SK-N-SH (cell line): ENCODE results near the gene SOX9. TPM values are rescaled to one million over a fixed set of nuclear protein-coding genes. Genes with fewer than 3 reads are reported as not detected.

Experiments
- CTCF ChIA-PET: fragments of 300-600, 350-600 bp; formaldehyde crosslinking; extraction: SDS; loops from one replicate; lab custom pipeline; 2021; lab: Yijun Ruan, JAX
- POLR2A ChIA-PET: fragments of 350-600 bp; sonication (Branson Sonifier 250); formaldehyde crosslinking; extraction: SDS; loops from one replicate; lab custom pipeline; 2020; ENCODE audit warnings: antibody characterized with exemption, inconsistent platforms; lab: Yijun Ruan, JAX
- DNase-seq: peaks from one replicate; pipeline ENCODE4 v3.0.0; 2012
- H2AFZ ChIP-seq: fragments of 200-600 bp; sonication (generic); 2 replicates; pipeline ENCODE4 v1.8.1; 2016; ENCODE audit warnings: antibody characterized with exemption, mild to moderate bottlenecking, low read depth
- H3F3A ChIP-seq: fragments of 200-600 bp; sonication (generic); replicated peaks from 2 replicates; pipeline ENCODE3; 2016; ENCODE audit warnings: antibody characterized with exemption, mild to moderate bottlenecking; ENCODE audit not compliant: insufficient read depth
- H3K27ac ChIP-seq, 2 experiments: fragments of 200-500 bp in 1 of 2; fragments of 200-600 bp in 1 of 2; sonication (Bioruptor generic) in 1 of 2; sonication (generic), shearing (Covaris generic) in 1 of 2; 2 replicates each; pipeline versions ENCODE4 v1.5.1 to v1.6.1; 2014 to 2016; ENCODE audit warnings: low read depth in 2 of 2, inconsistent platforms in 1 of 2, low read length in 1 of 2, mild to moderate bottlenecking in 1 of 2, mixed read lengths in 1 of 2
- H3K27me3 ChIP-seq: fragments of 200-600 bp; sonication (generic), shearing (Covaris generic); 2 replicates; pipeline ENCODE4 v1.6.1; 2016; ENCODE audit warnings: mixed run types; ENCODE audit not compliant: insufficient read depth
- H3K36me3 ChIP-seq, 2 experiments: fragments of 200-500 bp in 1 of 2; fragments of 200-600 bp in 1 of 2; sonication (Bioruptor generic) in 1 of 2; sonication (generic) in 1 of 2; replicated peaks in 1 of 2; 2 replicates each; pipeline versions ENCODE3 to v1.5.1; 2014 to 2016; ENCODE audit warnings: low read length in 1 of 2, mild to moderate bottlenecking in 1 of 2; ENCODE audit not compliant: insufficient read depth in 2 of 2, control insufficient read depth in 1 of 2
- H3K4me1 ChIP-seq, 2 experiments: fragments of 200-500 bp in 1 of 2; fragments of 200-600 bp in 1 of 2; sonication (Bioruptor generic) in 1 of 2; sonication (generic), shearing (Covaris generic) in 1 of 2; 2 replicates each; pipeline versions ENCODE4 v1.5.1 to v1.6.1; 2014 to 2016; ENCODE audit warnings: low read depth in 1 of 2, low read length in 1 of 2, mixed run types in 1 of 2; ENCODE audit not compliant: insufficient read depth in 2 of 2, control insufficient read depth in 1 of 2
- H3K4me2 ChIP-seq: fragments of 200-600 bp; sonication (generic), shearing (Covaris generic); 2 replicates; pipeline ENCODE4 v1.6.1; 2017; ENCODE audit warnings: mixed run types
- H3K4me3 ChIP-seq, 2 experiments: fragments of 200-500 bp in 1 of 2; fragments of 200-600 bp in 1 of 2; sonication (Bioruptor generic) in 1 of 2; sonication (generic), shearing (Covaris generic) in 1 of 2; 2 replicates each; pipeline versions ENCODE4 v1.5.1 to v1.8.1; 2014 to 2016; ENCODE audit warnings: low read depth in 2 of 2, inconsistent platforms in 1 of 2, low read length in 1 of 2, mild to moderate bottlenecking in 1 of 2, mixed read lengths in 1 of 2, moderate library complexity in 1 of 2
- H3K79me2 ChIP-seq: fragments of 200-600 bp; sonication (generic); 2 replicates; pipeline ENCODE4 v1.8.1; 2017; ENCODE audit warnings: mild to moderate bottlenecking; ENCODE audit not compliant: insufficient read depth
- H3K9ac ChIP-seq: fragments of 200-600 bp; sonication (generic); 2 replicates; pipeline ENCODE4 v1.6.1; 2017; ENCODE audit warnings: mixed run types
- H3K9me2 ChIP-seq: fragments of 200-600 bp; sonication (generic); 2 replicates; pipeline ENCODE4 v1.6.1; 2017; ENCODE audit warnings: mixed run types
- H3K9me3 ChIP-seq: fragments of 200-600 bp; sonication (generic); 2 replicates; pipeline ENCODE4 v1.6.1; 2017; ENCODE audit warnings: mixed run types, mild to moderate bottlenecking, moderate library complexity
- H4K20me1 ChIP-seq: fragments of 200-600 bp; sonication (generic); 2 replicates; pipeline ENCODE4 v1.6.1; 2017; ENCODE audit warnings: mild to moderate bottlenecking, mixed run types; ENCODE audit not compliant: insufficient read depth
- FOXJ3 ChIP-seq: sonication (generic); formaldehyde crosslinking; IDR thresholded peaks from 2 replicates; pipeline ENCODE4 v1.5.1; 2020; ENCODE audit warnings: mild to moderate bottlenecking, missing genetic modification reagents
- FOXM1 ChIP-seq: IDR thresholded peaks from 2 replicates; pipeline ENCODE4 v1.4.0; 2012; ENCODE audit warnings: low read depth, mild to moderate bottlenecking
- GATA2 ChIP-seq: sonication (generic); formaldehyde crosslinking; IDR thresholded peaks from 2 replicates; pipeline ENCODE4 v1.5.0; 2020; ENCODE audit warnings: mild to moderate bottlenecking, missing genetic modification reagents
- IRF3 ChIP-seq: fragments of 150-350 bp; IDR thresholded peaks from 2 replicates; pipeline ENCODE4 v1.6.1; 2016; ENCODE audit warnings: mild to moderate bottlenecking, low read depth, low read length
- JUND ChIP-seq: IDR thresholded peaks from 2 replicates; pipeline ENCODE4 v1.4.0; 2012
- MEF2A ChIP-seq: IDR thresholded peaks from 2 replicates; pipeline ENCODE4 v1.4.0; 2012; ENCODE audit warnings: low read depth, borderline replicate concordance
- MXI1 ChIP-seq: IDR thresholded peaks from 2 replicates; pipeline ENCODE4 v1.6.1; 2012; ENCODE audit warnings: mild to moderate bottlenecking, low read depth, low read length, improper control_type of control experiment
- NFIC ChIP-seq: IDR thresholded peaks from 2 replicates; pipeline ENCODE4 v1.4.0; 2012; ENCODE audit warnings: borderline replicate concordance
- NRF1 ChIP-seq: IDR thresholded peaks from 2 replicates; pipeline ENCODE4 v1.6.1; 2012; ENCODE audit warnings: low read depth, mild to moderate bottlenecking, low read length
- RAD21 ChIP-seq: IDR thresholded peaks from 2 replicates; pipeline ENCODE4 v1.6.1; 2012; ENCODE audit warnings: mild to moderate bottlenecking, low read length
- RCOR1 ChIP-seq: fragments of 150-350 bp; IDR thresholded peaks from 2 replicates; pipeline ENCODE4 v1.6.1; 2017; ENCODE audit warnings: antibody characterized with exemption, low read length
- RXRA ChIP-seq: IDR thresholded peaks from 2 replicates; pipeline ENCODE4 v1.4.0; 2012; ENCODE audit warnings: low read depth, mild to moderate bottlenecking, borderline replicate concordance
- TEAD4 ChIP-seq: IDR thresholded peaks from 2 replicates; pipeline ENCODE4 v1.4.0; 2012; ENCODE audit warnings: mild to moderate bottlenecking, borderline replicate concordance; ENCODE audit not compliant: insufficient read depth
- USF1 ChIP-seq: IDR thresholded peaks from 2 replicates; pipeline ENCODE4 v1.4.0; 2012; ENCODE audit warnings: low read depth, borderline replicate concordance
- WGBS: methylation state at CpG from one replicate; pipeline ENCODE4 v1.1.6; 2017; ENCODE audit warnings: low lambda C conversion rate; 5-methylcytosine and 5-hydroxymethylcytosine counted together
- polyA plus RNA-seq, 3 experiments: library from polyadenylated mRNA; depleted of rRNA; stranded (reverse); fragments of >200 nt; gene quantifications; 2 replicates each; pipeline ENCODE4 v1.2.3, GENCODE V29; 2012
- TF ChIP-seq, protein P1 (sequence below): IDR thresholded peaks from 2 replicates; pipeline ENCODE4 v1.4.0; 2012; ENCODE audit warnings: low read depth

SOX9 gene
- polyA plus RNA-seq, 1 of the 3 experiments (the other 2 are of a cell fraction), result 35.3 TPM

GRCh38 chr17:72092710-72093322 is 28.0 kb upstream of the SOX9 start (continued):
- TF ChIP-seq, protein P1, sequence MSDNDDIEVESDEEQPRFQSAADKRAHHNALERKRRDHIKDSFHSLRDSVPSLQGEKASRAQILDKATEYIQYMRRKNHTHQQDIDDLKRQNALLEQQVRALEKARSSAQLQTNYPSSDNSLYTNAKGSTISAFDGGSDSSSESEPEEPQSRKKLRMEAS, result no peak
- TF ChIP-seq MEF2A (no peak), GATA2 (CRISPR knock-in tag) (no peak), MXI1 (no peak), RXRA (no peak), NFIC (no peak)

- Histone ChIP-seq H3K27me3 (peaks cover 7% of the 10 kb centered on the region; the same call in 1 of the 2 replicates), H3K9ac (no peak overlapping the region), H3K36me3 (no peaks in the 10 kb centered on the region), H3K4me1 (no peaks in the 10 kb centered on the region), H3K79me2 (no peaks in the 10 kb centered on the region), H3K27ac (no peak overlapping the region), H2AFZ (no peak overlapping the region), H3K4me2 (no peak overlapping the region), H3K9me3 (no peaks in the 10 kb centered on the region), H4K20me1 (no peaks in the 10 kb centered on the region), H3K9me2 (no peaks in the 10 kb centered on the region), H3F3A (no peaks in the 10 kb centered on the region), H3K4me3 (no peak overlapping the region)
- DNase-seq, result no peak
- TF ChIP-seq USF1, result no peak
- TF ChIP-seq JUND, result no peak
- TF ChIP-seq RAD21, result no peak
- no peak for TF ChIP-seq FOXM1
- no peak for TF ChIP-seq RCOR1
- WGBS, result 40% methylated on average over 3 of the region's 3 CpGs
- ChIA-PET POLR2A (no interaction called here), CTCF (interaction anchor here (0.8 kb wide), 1 partner anchor 12 kb away, joined by 3 read pairs; no protein-coding TSS in a partner anchor)
Observed at GRCh38 chr17:72093707-72094106, 27.1 kb upstream of the SOX9 start.

- CTCF ChIA-PET, result interaction anchor here (0.7 to 1.7 kb wide), 3 partner anchors 11 to 622 kb away, joined by 3 to 5 read pairs (median 3); no protein-coding TSS in a partner anchor
- TF ChIP-seq IRF3 (no peak), TEAD4 (no peak), NRF1 (no peak), RXRA (no peak), FOXJ3 (CRISPR knock-in tag) (no peak), RCOR1 (no peak)
- no peak overlapping the region for H2AFZ ChIP-seq
- no peaks in the 10 kb centered on the region for H3K9me3 ChIP-seq
- H3K9ac ChIP-seq, result no peak overlapping the region
- no peaks in the 10 kb centered on the region for H3K36me3 ChIP-seq
- no peak overlapping the region for H3K4me2 ChIP-seq
- no peaks in the 10 kb centered on the region for H3K4me1 ChIP-seq
- no peak overlapping the region for H3K4me3 ChIP-seq
- H3K27me3 ChIP-seq, result peaks cover 7% of the 10 kb centered on the region; the same call in 1 of the 2 replicates
- no peak overlapping the region for H3K27ac ChIP-seq
- no peaks in the 10 kb centered on the region for H3F3A ChIP-seq
- no peaks in the 10 kb centered on the region for H3K79me2 ChIP-seq
- POLR2A ChIA-PET, result no interaction called here
- no peaks in the 10 kb centered on the region for H3K9me2 ChIP-seq
- no peak for DNase-seq
- WGBS, result 40% methylated on average over 4 of the region's 4 CpGs
- H4K20me1 ChIP-seq, result no peaks in the 10 kb centered on the region
Observed at GRCh38 chr17:72095316-72095715, 25.5 kb upstream of the SOX9 start.
